HUES6 (cell line): ENCODE results near the gene SLC19A2.
A peak's percentile ranks its signal among the peaks of the same experiment; 100 is the strongest.

ENCODE experiments used
- H3K27ac ChIP-seq: 2 replicates; pipeline ENCODE4 v1.7.0; 2013; ENCODE audit warnings: low read depth, mild to moderate bottlenecking, low read length, inconsistent platforms
- H3K27me3 ChIP-seq: 2 replicates; pipeline ENCODE4 v1.6.1; 2013; ENCODE audit warnings: low read length; ENCODE audit not compliant: control insufficient read depth, insufficient read depth
- H3K36me3 ChIP-seq: 2 replicates; pipeline ENCODE4 v1.6.1; 2013; ENCODE audit warnings: low read length; ENCODE audit not compliant: control insufficient read depth, insufficient read depth
- H3K4me1 ChIP-seq: 2 replicates; pipeline ENCODE4 v1.6.1; 2013; ENCODE audit warnings: low read length; ENCODE audit not compliant: control insufficient read depth, insufficient read depth
- H3K4me3 ChIP-seq: 2 replicates; pipeline ENCODE4 v1.5.1; 2013; ENCODE audit warnings: low read depth, low read length
- H3K9ac ChIP-seq: one replicate; pipeline ENCODE4 v1.6.1; 2013; ENCODE audit warnings: mild to moderate bottlenecking, low read length
- H3K9me3 ChIP-seq: 2 replicates; pipeline ENCODE4 v1.6.1; 2013; ENCODE audit warnings: low read depth, low read length; ENCODE audit not compliant: control insufficient read depth, insufficient read depth

The SLC19A2 gene

DNA sequence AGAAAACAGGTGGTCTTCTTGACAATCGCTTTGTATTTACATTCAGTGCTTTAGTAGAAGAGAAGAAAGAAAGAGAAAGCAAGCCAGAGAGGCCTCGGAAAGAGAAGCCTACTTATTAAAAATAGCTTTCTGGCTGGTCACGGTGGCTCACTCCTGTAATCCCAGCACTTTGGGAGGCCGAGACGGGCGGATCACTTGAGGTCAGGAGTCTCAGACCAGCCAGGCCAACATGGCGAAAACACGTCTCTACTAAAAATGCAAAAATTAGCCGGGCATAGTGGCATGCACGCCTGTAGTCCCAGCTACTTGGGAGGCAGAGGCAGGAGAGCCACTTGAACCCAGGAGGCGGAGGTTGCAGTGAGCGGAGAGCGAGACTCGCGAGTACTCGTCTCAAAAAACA, 1.8 kb upstream of the SLC19A2 start:
- Histone ChIP-seq H3K9me3 (no peaks in the 10 kb centered on the region), H3K9ac (no peak overlapping the region), H3K4me3 (peak overlapping the region; percentile 16), H3K27ac (no peak overlapping the region), H3K36me3 (no peaks in the 10 kb centered on the region), H3K4me1 (peaks cover 35% of the 10 kb centered on the region), H3K27me3 (no peaks in the 10 kb centered on the region)

DNA sequence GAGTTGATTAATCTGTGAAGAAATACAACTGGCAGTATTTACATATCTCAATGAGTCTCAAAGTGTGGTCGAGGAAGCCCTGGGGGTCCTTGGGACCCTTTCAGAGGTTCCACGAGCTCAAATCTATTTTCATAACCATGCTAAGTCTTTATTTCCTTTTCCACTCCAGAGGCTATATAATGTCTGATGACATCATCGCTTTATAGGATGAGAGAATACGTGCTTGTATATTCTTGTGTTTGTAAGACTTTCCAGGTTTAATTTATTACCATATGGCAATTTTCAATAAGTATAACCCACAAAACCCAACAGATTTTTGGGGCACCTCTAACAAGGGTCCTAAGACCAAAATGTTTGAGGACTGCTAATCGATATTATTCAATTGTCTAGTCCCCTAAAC, 1.4 kb upstream of the SLC19A2 start:
- no peaks in the 10 kb centered on the region for H3K9me3 ChIP-seq
- H3K9ac ChIP-seq = no peak overlapping the region
- H3K27me3 ChIP-seq = no peaks in the 10 kb centered on the region
- H3K36me3 ChIP-seq = no peaks in the 10 kb centered on the region
- peak overlapping the region; percentile 81 for H3K4me3 ChIP-seq
- H3K27ac ChIP-seq = no peak overlapping the region
- peaks cover 36% of the 10 kb centered on the region for H3K4me1 ChIP-seq

DNA sequence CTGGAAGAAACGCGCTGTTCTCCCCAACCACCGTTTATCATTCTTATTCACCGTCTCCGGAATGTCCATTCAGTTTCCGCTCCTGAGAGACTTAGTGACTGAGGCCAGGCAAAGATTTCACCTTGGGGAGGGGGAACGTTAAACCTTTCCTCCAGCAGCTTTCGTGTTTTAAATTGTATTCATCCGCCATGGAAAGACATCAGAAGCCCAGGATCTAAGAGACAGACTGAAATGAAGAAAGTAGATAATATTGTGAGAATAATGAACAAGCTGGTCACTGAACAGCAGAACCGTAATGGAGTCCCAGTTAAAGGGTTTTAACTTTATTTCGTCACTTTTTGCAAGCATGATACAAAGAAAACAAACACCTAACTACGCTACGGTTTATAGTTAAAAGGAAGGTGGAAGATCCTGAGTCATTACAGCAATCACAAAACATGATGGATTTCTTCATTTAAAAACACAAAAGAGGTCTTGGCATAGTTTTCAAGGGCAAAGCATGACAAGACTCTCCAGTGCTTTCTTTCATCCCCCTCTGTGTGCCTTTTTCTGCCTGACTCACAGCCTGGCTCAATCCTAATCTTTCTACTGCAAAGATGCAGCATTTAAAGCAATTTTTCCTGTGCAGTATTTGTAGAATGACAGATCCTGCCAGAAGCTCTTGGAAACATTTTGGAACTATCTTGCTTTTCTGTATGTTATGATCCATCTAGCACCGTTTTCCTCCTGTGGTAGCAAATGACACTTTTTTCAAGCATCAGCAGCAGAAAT, 722 bp upstream of the SLC19A2 start:
- Histone ChIP-seq H3K9ac (peak overlapping the region; percentile 89), H3K27ac (peak overlapping the region; percentile 60), H3K4me1 (peaks cover 36% of the 10 kb centered on the region), H3K9me3 (no peaks in the 10 kb centered on the region), H3K36me3 (no peaks in the 10 kb centered on the region), H3K4me3 (peak overlapping the region; percentile 81), H3K27me3 (no peaks in the 10 kb centered on the region)

DNA sequence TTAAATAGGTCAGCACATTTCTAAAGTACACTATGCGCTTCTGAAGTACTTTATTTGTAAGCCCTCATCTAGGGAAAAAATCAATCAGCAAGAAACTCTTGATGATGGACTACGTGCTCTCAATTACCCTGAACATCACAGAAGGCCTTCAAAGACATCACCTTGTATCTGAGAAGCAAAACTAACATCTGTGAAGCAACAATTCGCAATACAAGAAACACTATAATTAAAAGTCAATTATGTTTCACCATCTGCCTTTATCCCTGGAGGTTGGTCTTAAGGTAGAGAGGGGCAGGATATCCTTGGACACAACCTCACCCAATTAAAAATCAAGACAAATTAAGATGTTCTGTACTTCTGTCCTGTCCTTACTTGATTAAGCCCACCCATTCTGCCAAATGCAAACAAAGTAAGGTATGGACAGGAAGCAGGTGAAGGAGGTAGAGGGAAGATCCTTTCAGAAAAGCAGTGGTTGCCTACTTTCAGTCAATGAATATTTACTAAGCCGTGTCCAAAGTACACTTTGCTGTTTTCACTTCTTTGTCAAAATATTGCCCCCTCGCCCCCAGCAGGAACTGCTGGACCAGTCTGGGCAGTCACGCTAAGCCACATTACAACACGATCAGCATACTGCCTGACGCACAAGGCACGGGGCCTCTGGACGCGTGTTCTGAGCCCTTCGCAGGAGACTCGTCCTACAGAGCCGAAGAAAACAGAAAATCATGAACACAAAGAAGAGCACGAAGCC, 887 bp downstream of the SLC19A2 start:
- Histone ChIP-seq H3K4me3 (peak overlapping the region; percentile 81), H3K36me3 (no peaks in the 10 kb centered on the region), H3K9me3 (no peaks in the 10 kb centered on the region), H3K27ac (peak overlapping the region; percentile 63), H3K27me3 (no peaks in the 10 kb centered on the region), H3K4me1 (peaks cover 46% of the 10 kb centered on the region), H3K9ac (peak overlapping the region; percentile 89)

DNA sequence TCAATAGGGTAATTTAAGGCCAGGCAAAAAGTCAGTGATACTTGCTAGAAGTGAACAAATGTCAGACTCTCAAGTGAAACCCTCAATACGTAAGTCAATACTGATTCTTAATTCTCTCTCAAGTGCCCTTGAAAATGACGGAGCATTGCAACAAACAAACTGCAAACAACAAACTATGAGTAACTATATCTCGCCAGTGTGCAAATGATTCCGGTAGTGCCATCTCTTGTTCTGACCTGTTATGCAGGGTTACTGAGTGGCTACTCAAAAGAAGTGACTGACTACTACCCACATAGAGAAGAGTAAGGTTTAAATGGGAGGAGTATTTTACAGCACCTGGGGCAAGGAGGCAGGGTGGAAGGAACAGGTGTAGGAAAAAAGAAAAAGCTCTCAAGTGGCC, 1.6 kb downstream of the SLC19A2 start:
- Histone ChIP-seq H3K4me1 (peaks cover 53% of the 10 kb centered on the region), H3K36me3 (no peaks in the 10 kb centered on the region), H3K27ac (no peak overlapping the region), H3K27me3 (no peaks in the 10 kb centered on the region), H3K9me3 (no peaks in the 10 kb centered on the region), H3K9ac (no peak overlapping the region), H3K4me3 (peak overlapping the region; percentile 81)

DNA sequence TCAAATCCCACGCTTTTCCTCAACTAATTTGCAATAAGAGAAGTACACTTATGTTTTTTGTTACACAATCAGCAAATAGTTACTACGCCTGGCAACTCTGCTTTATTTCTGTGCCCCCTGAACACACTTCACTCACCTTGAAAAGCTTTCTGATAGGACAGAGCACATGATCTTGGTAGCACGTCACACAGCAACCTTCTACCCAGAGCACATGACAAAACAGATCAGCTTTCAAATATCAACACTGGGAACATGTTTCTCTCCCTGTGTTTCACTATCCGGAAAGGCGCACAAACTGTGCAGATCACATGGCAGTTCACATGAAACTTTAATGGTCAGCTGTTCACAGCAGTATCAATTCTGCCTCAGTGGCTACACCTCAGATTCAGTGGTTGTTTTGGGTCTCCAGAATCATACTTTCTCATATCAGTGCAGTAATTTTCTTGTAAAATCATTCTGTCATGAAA, 2.2 kb downstream of the SLC19A2 start:
- no peak overlapping the region for H3K27ac ChIP-seq
- peaks cover 53% of the 10 kb centered on the region for H3K4me1 ChIP-seq
- no peak overlapping the region for H3K9ac ChIP-seq
- H3K27me3 ChIP-seq = no peaks in the 10 kb centered on the region
- H3K9me3 ChIP-seq = no peaks in the 10 kb centered on the region
- no peaks in the 10 kb centered on the region for H3K36me3 ChIP-seq
- H3K4me3 ChIP-seq = peak overlapping the region; percentile 81

DNA sequence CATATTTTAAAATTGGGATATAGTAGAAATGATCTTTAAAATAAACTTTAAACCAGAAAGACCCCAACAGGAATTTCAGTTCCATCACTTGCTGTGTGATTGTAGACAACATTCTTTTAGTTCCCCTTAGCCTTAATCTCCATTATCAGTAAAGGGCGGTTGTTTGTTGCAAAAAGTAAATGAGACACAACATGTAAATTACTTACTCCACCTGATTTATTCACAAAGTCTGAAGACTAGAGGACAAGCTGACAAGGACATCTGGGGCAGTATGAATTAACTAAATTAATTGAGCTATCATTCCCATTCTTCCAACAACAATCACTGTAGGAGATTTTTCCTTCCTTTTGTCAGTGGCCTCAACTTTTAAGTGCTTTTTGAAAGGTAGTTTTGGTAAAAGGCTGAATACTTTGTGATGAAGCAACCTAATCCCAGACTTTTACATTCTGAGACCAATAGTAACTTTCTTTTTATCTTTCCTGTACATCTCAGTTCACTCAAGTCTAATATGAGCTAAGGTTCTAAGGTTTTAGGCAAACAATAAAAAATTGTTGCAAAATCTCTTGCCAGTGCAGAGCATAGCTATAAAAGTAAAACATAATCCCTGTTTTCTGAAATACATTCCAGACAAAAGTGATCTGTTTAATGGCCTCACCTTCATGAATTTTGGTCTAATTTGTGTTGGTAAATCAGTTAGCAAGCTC, 6.2 kb downstream of the SLC19A2 start:
- Histone ChIP-seq H3K9ac (no peak overlapping the region), H3K27me3 (no peaks in the 10 kb centered on the region), H3K4me1 (peaks cover 37% of the 10 kb centered on the region), H3K36me3 (peaks cover 13% of the 10 kb centered on the region), H3K4me3 (no peak overlapping the region), H3K9me3 (no peaks in the 10 kb centered on the region), H3K27ac (no peak overlapping the region)

DNA sequence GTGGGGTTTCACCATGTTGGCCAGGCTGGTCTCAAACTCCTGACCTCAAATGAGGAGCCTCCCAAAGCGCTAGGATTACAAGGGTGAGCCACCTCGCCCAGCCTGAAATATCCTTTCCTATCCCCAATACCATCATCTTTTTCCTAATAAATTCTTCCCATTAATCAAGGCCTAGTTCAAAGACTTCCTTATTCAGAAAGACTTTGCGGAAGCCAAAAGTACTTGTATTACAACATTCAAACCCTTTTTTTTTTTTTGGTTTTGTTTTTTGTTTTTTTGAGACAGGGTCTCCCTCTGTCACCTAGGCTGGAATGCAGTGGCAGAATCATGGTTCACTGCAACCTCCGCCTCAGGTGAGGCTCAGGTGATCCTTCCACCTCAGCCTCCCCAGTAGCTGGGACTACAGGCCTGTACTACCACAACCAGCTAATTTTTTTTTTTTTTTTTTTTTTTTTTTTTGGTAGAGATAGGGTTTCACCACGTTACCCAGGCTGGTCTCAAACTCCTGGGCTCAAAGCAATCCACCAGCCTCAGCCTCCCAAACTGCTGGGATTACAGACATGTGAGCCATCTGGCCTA, 7.6 kb downstream of the SLC19A2 start:
- Histone ChIP-seq H3K4me3 (no peak overlapping the region), H3K36me3 (peaks cover 13% of the 10 kb centered on the region), H3K9me3 (no peaks in the 10 kb centered on the region), H3K27me3 (no peaks in the 10 kb centered on the region), H3K27ac (no peak overlapping the region), H3K4me1 (peaks cover 23% of the 10 kb centered on the region), H3K9ac (no peak overlapping the region)

DNA sequence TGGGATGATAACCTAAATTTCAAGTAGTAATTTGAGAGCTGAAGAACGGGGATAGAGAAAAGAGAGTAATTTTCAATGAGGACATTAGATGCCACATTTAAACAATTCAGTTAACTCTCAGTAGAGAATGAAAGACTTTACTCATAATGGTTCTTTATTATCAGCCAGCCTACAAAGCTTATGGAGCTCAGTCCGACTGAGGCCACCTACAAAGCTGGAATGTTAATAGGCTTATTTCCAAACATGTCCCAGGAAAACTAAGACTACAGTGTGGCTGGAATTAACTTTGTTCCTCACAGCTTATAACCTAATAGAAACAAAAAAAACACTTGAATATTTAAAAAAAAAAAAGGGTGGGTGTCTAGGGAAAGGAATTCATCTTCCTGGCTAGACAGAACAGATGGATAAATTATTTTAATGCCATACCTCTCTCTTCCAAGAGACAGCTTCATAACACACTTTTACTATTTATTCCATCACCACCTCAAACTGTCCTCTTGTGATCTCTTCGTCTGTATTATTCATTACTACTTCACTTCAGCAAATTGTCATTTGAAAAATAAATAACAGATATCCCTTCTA, 9.8 kb downstream of the SLC19A2 start:
- no peaks in the 10 kb centered on the region for H3K27me3 ChIP-seq
- no peaks in the 10 kb centered on the region for H3K9me3 ChIP-seq
- no peak overlapping the region for H3K9ac ChIP-seq
- H3K27ac ChIP-seq = no peak overlapping the region
- no peak overlapping the region for H3K4me3 ChIP-seq
- H3K36me3 ChIP-seq = peaks cover 13% of the 10 kb centered on the region
- peaks cover 13% of the 10 kb centered on the region for H3K4me1 ChIP-seq

DNA sequence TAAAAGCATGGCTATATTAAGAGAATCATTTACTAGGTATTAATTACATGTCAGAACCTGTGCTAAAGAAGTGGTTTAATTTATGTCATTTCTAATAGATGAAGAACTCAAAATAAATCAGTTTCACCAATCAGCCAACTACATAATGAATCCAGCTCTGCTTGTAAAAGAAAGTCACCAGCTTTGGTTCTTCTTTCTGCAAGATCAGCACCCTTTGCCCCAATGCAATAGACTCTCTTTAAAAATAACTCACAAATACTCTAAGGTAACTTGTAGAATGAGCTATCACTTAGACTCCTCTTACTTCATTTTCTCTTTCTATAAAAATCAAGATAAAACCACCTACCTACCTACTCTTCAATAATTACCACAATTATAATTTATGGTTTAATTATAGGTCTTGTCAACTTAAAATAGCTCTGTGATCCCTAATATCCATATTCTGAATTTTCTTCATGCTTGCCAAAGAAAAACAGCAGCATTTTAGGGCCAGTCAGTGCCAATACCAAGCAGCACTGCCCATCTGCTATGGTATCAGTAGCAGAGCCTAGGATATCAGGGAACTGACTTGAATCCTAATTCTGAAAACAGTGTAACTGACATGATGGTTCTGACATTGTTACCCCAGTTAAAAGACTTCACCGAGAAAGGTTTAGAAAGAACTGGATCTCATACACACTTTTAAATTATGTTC, 11.3 kb downstream of the SLC19A2 start:
- Histone ChIP-seq H3K27me3 (no peaks in the 10 kb centered on the region), H3K27ac (0 out of 2 replicates have a peak overlapping the region, but pooled peaks have one; percentile 33), H3K9ac (no peak overlapping the region), H3K4me3 (no peak overlapping the region), H3K36me3 (peaks cover 17% of the 10 kb centered on the region), H3K9me3 (no peaks in the 10 kb centered on the region), H3K4me1 (peaks cover 3% of the 10 kb centered on the region)
